ENCODE results near the gene RTEL1.
A peak's percentile ranks its signal among the peaks of the same experiment; 100 is the strongest.

RTEL1 gene

GRCh38 chr20:63732118-63733095, 74.3 kb downstream of the RTEL1 start:
- no peak for DNase-seq

- no peak for DNase-seq
Observed at GRCh38 chr20:63733117-63733516, 75.0 kb downstream of the RTEL1 start.

GRCh38 chr20:63733579-63734081, 75.5 kb downstream of the RTEL1 start:
- DNase-seq: no peak

- DNase-seq: no peak
Observed at GRCh38 chr20:63734111-63734945, 76.2 kb downstream of the RTEL1 start.

GRCh38 chr20:63734946-63735858, 77.1 kb downstream of the RTEL1 start:
- no peak for DNase-seq

GRCh38 chr20:63735859-63736718, 78.0 kb downstream of the RTEL1 start, which contains the start of gene LIME1:
Gene LIME1 (plus strand): TSS chr20:63736664. CDS start chr20:63737550, 886 bp downstream.
- DNase-seq: no peak

- no peak for DNase-seq
Observed at GRCh38 chr20:63736893-63737694, 79.0 kb downstream of the RTEL1 start.

- no peak for DNase-seq
Observed at GRCh38 chr20:63737695-63737944, 79.5 kb downstream of the RTEL1 start.

GRCh38 chr20:63737945-63738686, 80.0 kb downstream of the RTEL1 start:
- no peak for DNase-seq

- peak; percentile 30 for DNase-seq
Observed at GRCh38 chr20:63738687-63739129, 80.6 kb downstream of the RTEL1 start.

GRCh38 chr20:63739130-63740069, 81.3 kb downstream of the RTEL1 start, which contains the start of gene SLC2A4RG:
Gene SLC2A4RG (plus strand): TSS chr20:63739776. CDS start chr20:63739913, 137 bp downstream.
- peak; percentile 93 for DNase-seq

- no peak for DNase-seq
Observed at GRCh38 chr20:63740070-63740626, 82.0 kb downstream of the RTEL1 start.

- peak; percentile 71 for DNase-seq
Observed at GRCh38 chr20:63740627-63741353, 82.7 kb downstream of the RTEL1 start.

GRCh38 chr20:63741354-63741675, 83.2 kb downstream of the RTEL1 start:
- DNase-seq: no peak

GRCh38 chr20:63741676-63742380, 83.7 kb downstream of the RTEL1 start:
- no peak for DNase-seq

GRCh38 chr20:63742381-63743024, 84.4 kb downstream of the RTEL1 start:
- DNase-seq: no peak
